OCI-LY7 (cell line): ENCODE data around the gene PCYT2. TPM values are rescaled to one million over a fixed set of nuclear protein-coding genes. Genes with fewer than 3 reads are reported as not detected.

Experiments used
- BruUV-seq: library from RNA; stranded (reverse); fragments of 400-500 nt; replicated peaks from 2 replicates; lab custom pipeline; 2021; lab: Mats Ljungman, UMichigan
- CTCF ChIA-PET: fragments of 300-600 bp; sonication (Branson Sonifier 250); formaldehyde crosslinking; loops from one replicate; lab custom pipeline; 2022; ENCODE audit warnings: antibody characterized with exemption; ENCODE audit not compliant: unreplicated experiment; lab: Charles Lee
- POLR2A ChIA-PET: fragments of 300-600 bp; sonication (Branson Sonifier 250); formaldehyde crosslinking; loops from one replicate; lab custom pipeline; 2022; ENCODE audit warnings: antibody characterized with exemption; lab: Charles Lee
- DNase-seq: peaks from one replicate; pipeline ENCODE4 v3.0.0-alpha.2; 2015; ENCODE audit warnings: low spot score
- H2AFZ ChIP-seq: fragments of 200-600 bp; sonication (generic), shearing (Covaris generic); 2 replicates; pipeline ENCODE4 v1.6.1; 2014; ENCODE audit warnings: mild to moderate bottlenecking, antibody characterized with exemption, low read length, moderate library complexity
- H3K27ac ChIP-seq: fragments of 200-600 bp; sonication (generic); 2 replicates; pipeline ENCODE4 v1.5.1; 2014; ENCODE audit warnings: mixed run types, low read depth, mild to moderate bottlenecking, moderate library complexity, low read length, inconsistent platforms; ENCODE audit not compliant: poor library complexity, severe bottlenecking
- H3K36me3 ChIP-seq: fragments of 200-600 bp; sonication (generic); 2 replicates; pipeline ENCODE4 v1.6.1; 2014; ENCODE audit warnings: mild to moderate bottlenecking, antibody characterized with exemption, low read length, moderate library complexity, mixed read lengths; ENCODE audit not compliant: insufficient read depth
- H3K4me1 ChIP-seq: fragments of 200-600 bp; sonication (generic); 2 replicates; pipeline ENCODE4 v1.5.1; 2014; ENCODE audit warnings: mild to moderate bottlenecking, low read length; ENCODE audit not compliant: insufficient read depth, poor library complexity, severe bottlenecking
- H3K4me2 ChIP-seq: fragments of 200-600 bp; sonication (generic); 2 replicates; pipeline ENCODE4 v1.6.1; 2014; ENCODE audit warnings: mild to moderate bottlenecking, low read length
- H3K4me3 ChIP-seq: fragments of 200-600 bp; sonication (generic); 2 replicates; pipeline ENCODE4 v1.5.1; 2014; ENCODE audit warnings: mild to moderate bottlenecking, low read depth, low read length; ENCODE audit not compliant: poor library complexity, severe bottlenecking
- H3K79me2 ChIP-seq: fragments of 200-600 bp; sonication (generic); 2 replicates; pipeline ENCODE4 v1.6.1; 2016; ENCODE audit warnings: low read depth, mild to moderate bottlenecking, low read length, moderate library complexity, mixed read lengths; ENCODE audit not compliant: insufficient read depth
- H3K9me2 ChIP-seq: fragments of 200-600 bp; sonication (generic); 2 replicates; pipeline ENCODE4 v1.6.1; 2016; ENCODE audit warnings: mild to moderate bottlenecking, low read length, mixed read lengths; ENCODE audit not compliant: insufficient read depth
- H3K9me3 ChIP-seq: fragments of 200-600 bp; sonication (generic); 2 replicates; pipeline ENCODE4 v1.6.1; 2014; ENCODE audit warnings: mild to moderate bottlenecking, mixed run types, low read length, mixed read lengths
- H4K20me1 ChIP-seq: fragments of 200-600 bp; sonication (generic); 2 replicates; pipeline ENCODE4 v1.6.1; 2014; ENCODE audit warnings: mild to moderate bottlenecking, antibody characterized with exemption, low read length, moderate library complexity, mixed read lengths; ENCODE audit not compliant: insufficient read depth
- CTCF ChIP-seq: fragments of 200-600 bp; sonication (generic); conservative IDR thresholded peaks from 2 replicates; pipeline ENCODE4 v1.5.1; 2014; ENCODE audit warnings: mild to moderate bottlenecking, antibody characterized with exemption, low read length, moderate library complexity, mixed read lengths
- EZH2phosphoT487 ChIP-seq: fragments of 200-600 bp; sonication (generic); IDR thresholded peaks from 2 replicates; pipeline ENCODE4 v1.6.1; 2018; ENCODE audit warnings: low read depth, borderline replicate concordance, mild to moderate bottlenecking, mixed run types, antibody characterized with exemption, low read length, moderate library complexity, mixed read lengths
- intact Hi-C: fragments of 100-400 bp; cut with micrococcal nuclease; formaldehyde crosslinking; loops from one replicate; pipeline ENCODE4 v1.10.0; 2022; ENCODE audit not compliant: unreplicated experiment
- total RNA-seq, 2 experiments: library from RNA; depleted of rRNA in 1 of 2; stranded (reverse); fragments of >200 nt in 1 of 2; shearing (Covaris generic) in 1 of 2; gene quantifications; 2 replicates each; pipeline ENCODE4 v1.2.3, GENCODE V29; 2014 to 2022

Gene PCYT2
- total RNA-seq, 2 experiments from 2014 or later, result 70.1 to 104 TPM

DNA sequence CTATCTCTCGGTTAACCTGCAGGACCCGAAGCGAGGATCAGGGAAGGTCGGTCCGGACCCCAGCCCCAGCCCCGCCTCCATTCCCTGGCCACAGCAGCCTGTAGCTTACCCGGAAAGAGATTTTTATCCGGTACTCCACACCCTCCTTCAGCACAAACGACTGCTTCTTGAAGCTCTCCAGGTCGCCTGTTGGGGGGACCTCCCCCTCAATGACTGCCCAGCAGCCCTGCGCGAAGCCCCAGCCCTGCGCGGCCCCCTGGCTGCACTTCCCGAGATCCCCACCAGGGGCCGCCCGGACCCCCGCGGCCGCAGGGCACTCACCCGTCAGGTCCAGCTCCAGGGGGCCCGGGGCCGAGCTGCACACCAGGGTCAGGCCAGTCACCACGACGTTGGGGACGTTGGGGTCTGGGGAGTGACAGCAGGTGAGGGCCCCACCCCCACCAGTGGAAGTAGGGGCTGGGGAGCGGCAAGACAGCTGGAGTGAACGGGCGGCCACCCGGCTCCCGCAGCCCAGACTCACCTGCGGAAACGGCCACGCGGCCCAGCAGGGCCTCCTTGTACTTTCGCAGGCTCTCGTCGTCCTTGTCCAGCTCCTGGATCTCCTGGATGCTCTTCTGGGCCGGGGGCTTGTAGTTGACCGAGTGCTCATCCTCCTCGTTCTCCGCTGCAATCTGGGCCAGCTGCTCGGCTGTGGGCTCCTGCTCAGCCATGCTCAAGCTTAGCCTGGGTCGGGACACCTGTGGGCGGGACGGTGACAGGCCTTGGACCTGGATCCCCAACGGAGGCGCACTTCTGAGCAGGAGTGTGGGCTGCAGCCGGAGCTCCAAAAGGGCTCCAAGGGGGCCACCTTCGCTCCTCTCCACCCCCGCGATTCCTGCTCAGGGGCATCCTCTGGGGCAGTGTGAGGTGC, 41.7 kb downstream of the PCYT2 start:
- Histone ChIP-seq H4K20me1 (no peaks in the 10 kb centered on the region), H3K4me1 (peaks cover 64% of the 10 kb centered on the region), H3K9me3 (no peaks in the 10 kb centered on the region), H3K4me2 (peak overlapping the region; percentile 98), H3K79me2 (peaks cover 31% of the 10 kb centered on the region), H3K9me2 (no peaks in the 10 kb centered on the region), H3K36me3 (peaks cover 63% of the 10 kb centered on the region), H3K4me3 (peak overlapping the region; percentile 97), H2AFZ (no peak overlapping the region), H3K27ac (peak overlapping the region; percentile 85)
- CTCF ChIA-PET, result interaction anchor here (0.9 to 1.2 kb wide), 2 partner anchors 11 to 59 kb away, joined by 3 to 4 read pairs; no protein-coding TSS in a partner anchor
- TF ChIP-seq CTCF, result peak; percentile 94
- TF ChIP-seq EZH2phosphoT487, result no peak
- no TSS peak for BruUV-seq
- POLR2A ChIA-PET, result interaction anchor here (0.9 to 2.2 kb wide), 2 partner anchors 24 to 48 kb away, joined by 4 to 18 read pairs; no protein-coding TSS in a partner anchor
- intact Hi-C loops, result loop anchor here (1.0 to 5.0 kb wide), 6 partner anchors 21 to 352 kb away; partner anchors contain the start of genes ALYREF, ANAPC11, DCXR and MAFG
- DNase-seq, result peak; percentile 69

GRCh38 chr17:81868674-81869220, 42.5 kb downstream of the PCYT2 start:
- Histone ChIP-seq H3K4me1 (peaks cover 64% of the 10 kb centered on the region), H3K9me3 (no peaks in the 10 kb centered on the region), H4K20me1 (peaks cover 1% of the 10 kb centered on the region; the same call in 1 of the 2 replicates), H3K79me2 (peaks cover 34% of the 10 kb centered on the region), H3K27ac (no peak overlapping the region), H3K4me3 (peak overlapping the region; percentile 97), H3K4me2 (peak overlapping the region; percentile 98), H3K36me3 (peaks cover 70% of the 10 kb centered on the region), H2AFZ (no peak overlapping the region), H3K9me2 (no peaks in the 10 kb centered on the region)
- peak; percentile 37 for DNase-seq
- TF ChIP-seq EZH2phosphoT487 (no peak), CTCF (no peak)
- ChIA-PET POLR2A (interaction anchor here (2.2 kb wide), 1 partner anchor 24 kb away, joined by 18 read pairs; no protein-coding TSS in a partner anchor), CTCF (interaction anchor here (0.9 to 1.2 kb wide), 2 partner anchors 12 to 59 kb away, joined by 3 to 4 read pairs; no protein-coding TSS in a partner anchor)
- TSS peak; percentile 89 for BruUV-seq
- intact Hi-C loops, result loop anchor here (1.0 kb wide), 1 partner anchor 43 kb away; the partner anchor contains the start of gene PCYT2
